Astrocyte (in vitro differentiated cells and primary cell): ENCODE results near the gene CCL21. TPM values are rescaled to one million over a fixed set of nuclear protein-coding genes. Genes with fewer than 3 reads are reported as not detected.

Experiments used
- DNase-seq: peaks from one replicate; pipeline ENCODE4 v3.0.0-alpha.2; 2010; ENCODE audit warnings: low read depth
- FAIRE-seq: peaks from 2 replicates; lab custom pipeline; 2011; peaks lifted over from hg19 to GRCh38; lab: Jason Lieb, UNC
- H2AFZ ChIP-seq: 2 replicates; pipeline ENCODE4 v1.6.0; 2012; ENCODE audit warnings: low read depth, low read length, inconsistent platforms
- H3K27ac ChIP-seq: 2 replicates; pipeline ENCODE4 v1.5.1; 2011; ENCODE audit warnings: low read depth, low read length, inconsistent platforms
- H3K27me3 ChIP-seq: 2 replicates; pipeline ENCODE4 v1.6.0; 2011; ENCODE audit warnings: low read length, inconsistent platforms; ENCODE audit not compliant: insufficient read depth
- H3K36me3 ChIP-seq: 2 replicates; pipeline ENCODE4 v1.5.1; 2011; ENCODE audit warnings: low read length, inconsistent platforms; ENCODE audit not compliant: insufficient read depth
- H3K4me1 ChIP-seq: 2 replicates; pipeline ENCODE4 v1.5.1; 2011; ENCODE audit warnings: low read length, inconsistent platforms; ENCODE audit not compliant: insufficient read depth
- H3K4me2 ChIP-seq: 2 replicates; pipeline ENCODE4 v1.6.0; 2012; ENCODE audit warnings: low read length, inconsistent platforms
- H3K4me3 ChIP-seq: 2 replicates; pipeline ENCODE4 v1.5.1; 2011; ENCODE audit warnings: low read depth, mild to moderate bottlenecking, low read length, inconsistent platforms; ENCODE audit not compliant: insufficient read depth
- H3K79me2 ChIP-seq: 2 replicates; pipeline ENCODE4 v1.6.0; 2012; ENCODE audit warnings: mild to moderate bottlenecking, low read length, inconsistent platforms; ENCODE audit not compliant: insufficient read depth
- H3K9ac ChIP-seq: 2 replicates; pipeline ENCODE4 v1.6.0; 2012; ENCODE audit warnings: mild to moderate bottlenecking, low read length, inconsistent platforms
- H3K9me3 ChIP-seq: 2 replicates; pipeline ENCODE4 v1.5.1; 2012; ENCODE audit warnings: low read depth, mild to moderate bottlenecking, low read length, inconsistent platforms; ENCODE audit not compliant: insufficient read depth
- H4K20me1 ChIP-seq: 2 replicates; pipeline ENCODE4 v1.6.0; 2012; ENCODE audit warnings: low read length, inconsistent platforms; ENCODE audit not compliant: insufficient read depth
- H3K27ac Mint-ChIP-seq: one replicate; pipeline ENCODE4 v1.8.0; 2021; ENCODE audit warnings: mild to moderate bottlenecking, mixed read lengths; ENCODE audit not compliant: unreplicated experiment
- H3K27me3 Mint-ChIP-seq: one replicate; pipeline ENCODE4 v1.8.0; 2021; ENCODE audit warnings: low read depth, mixed read lengths; ENCODE audit not compliant: unreplicated experiment
- H3K36me3 Mint-ChIP-seq: one replicate; pipeline ENCODE4 v1.8.0; 2021; ENCODE audit warnings: low read depth, mixed read lengths; ENCODE audit not compliant: unreplicated experiment
- H3K4me1 Mint-ChIP-seq: one replicate; pipeline ENCODE4 v1.8.0; 2021; ENCODE audit warnings: low read depth, mixed read lengths; ENCODE audit not compliant: unreplicated experiment
- H3K4me3 Mint-ChIP-seq: one replicate; pipeline ENCODE4 v1.8.0; 2021; ENCODE audit warnings: mild to moderate bottlenecking, moderate library complexity, mixed read lengths; ENCODE audit not compliant: unreplicated experiment
- H3K9me3 Mint-ChIP-seq: one replicate; pipeline ENCODE4 v1.8.0; 2021; ENCODE audit warnings: mild to moderate bottlenecking, mixed read lengths; ENCODE audit not compliant: unreplicated experiment
- EZH2 ChIP-seq: IDR thresholded peaks from 2 replicates; pipeline ENCODE4 v1.6.1; 2012; ENCODE audit warnings: mild to moderate bottlenecking, low read length, inconsistent platforms; ENCODE audit not compliant: insufficient read depth
- total RNA-seq: library from RNA; stranded (reverse); gene quantifications from 2 replicates; pipeline ENCODE4 v1.2.1, GENCODE V29; 2021
- TF ChIP-seq, protein P1 (sequence below): IDR thresholded peaks from 2 replicates; pipeline ENCODE4 v1.5.1; 2011; ENCODE audit warnings: low read depth, mild to moderate bottlenecking, inconsistent platforms, low read length, moderate library complexity; ENCODE audit not compliant: insufficient read depth

CCL21 gene
- total RNA-seq, 1 donor from 2014 or later, result not detected

DNA sequence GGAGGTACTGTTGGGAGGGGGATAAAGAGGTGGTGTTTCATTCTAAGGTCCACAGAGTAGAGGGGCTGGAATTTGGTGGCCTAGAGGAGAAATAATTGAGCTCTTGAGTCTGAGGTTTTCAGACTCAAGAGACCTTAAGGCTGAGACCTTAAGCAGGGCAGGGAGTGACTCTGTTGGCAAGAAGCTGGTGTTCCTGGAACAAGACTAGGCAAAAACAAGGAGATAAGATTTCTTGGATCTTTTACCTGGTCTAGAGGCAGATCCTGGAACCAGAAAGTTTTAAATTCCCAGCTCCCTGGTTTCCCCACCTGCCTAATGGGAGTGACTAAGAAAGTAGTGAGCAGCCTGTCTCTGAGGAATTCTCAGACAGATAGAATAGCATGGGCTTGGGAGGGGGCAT lies 4.1 kb upstream of the CCL21 start:
- H3K9ac ChIP-seq, result no peak overlapping the region
- H3K79me2 ChIP-seq, result no peaks in the 10 kb centered on the region
- H2AFZ ChIP-seq, result no peak overlapping the region
- no peaks in the 10 kb centered on the region for H4K20me1 ChIP-seq
- DNase-seq (no peak), FAIRE-seq (no peak)
- Mint-ChIP-seq H3K4me3 (no peak overlapping the region), H3K36me3 (no peaks in the 10 kb centered on the region), H3K9me3 (peaks cover 3% of the 10 kb centered on the region), H3K27ac (no peak overlapping the region), H3K4me1 (peaks cover 10% of the 10 kb centered on the region), H3K27me3 (peaks cover 8% of the 10 kb centered on the region)
- H3K27me3 ChIP-seq, result peaks cover 2% of the 10 kb centered on the region
- no peak for TF ChIP-seq EZH2
- TF ChIP-seq, protein P1, sequence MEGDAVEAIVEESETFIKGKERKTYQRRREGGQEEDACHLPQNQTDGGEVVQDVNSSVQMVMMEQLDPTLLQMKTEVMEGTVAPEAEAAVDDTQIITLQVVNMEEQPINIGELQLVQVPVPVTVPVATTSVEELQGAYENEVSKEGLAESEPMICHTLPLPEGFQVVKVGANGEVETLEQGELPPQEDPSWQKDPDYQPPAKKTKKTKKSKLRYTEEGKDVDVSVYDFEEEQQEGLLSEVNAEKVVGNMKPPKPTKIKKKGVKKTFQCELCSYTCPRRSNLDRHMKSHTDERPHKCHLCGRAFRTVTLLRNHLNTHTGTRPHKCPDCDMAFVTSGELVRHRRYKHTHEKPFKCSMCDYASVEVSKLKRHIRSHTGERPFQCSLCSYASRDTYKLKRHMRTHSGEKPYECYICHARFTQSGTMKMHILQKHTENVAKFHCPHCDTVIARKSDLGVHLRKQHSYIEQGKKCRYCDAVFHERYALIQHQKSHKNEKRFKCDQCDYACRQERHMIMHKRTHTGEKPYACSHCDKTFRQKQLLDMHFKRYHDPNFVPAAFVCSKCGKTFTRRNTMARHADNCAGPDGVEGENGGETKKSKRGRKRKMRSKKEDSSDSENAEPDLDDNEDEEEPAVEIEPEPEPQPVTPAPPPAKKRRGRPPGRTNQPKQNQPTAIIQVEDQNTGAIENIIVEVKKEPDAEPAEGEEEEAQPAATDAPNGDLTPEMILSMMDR, result no peak
- no peak overlapping the region for H3K4me3 ChIP-seq
- H3K9me3 ChIP-seq, result no peaks in the 10 kb centered on the region
- H3K4me1 ChIP-seq, result no peaks in the 10 kb centered on the region
- no peaks in the 10 kb centered on the region for H3K36me3 ChIP-seq
- no peak overlapping the region for H3K4me2 ChIP-seq
- H3K27ac ChIP-seq, result no peak overlapping the region

DNA sequence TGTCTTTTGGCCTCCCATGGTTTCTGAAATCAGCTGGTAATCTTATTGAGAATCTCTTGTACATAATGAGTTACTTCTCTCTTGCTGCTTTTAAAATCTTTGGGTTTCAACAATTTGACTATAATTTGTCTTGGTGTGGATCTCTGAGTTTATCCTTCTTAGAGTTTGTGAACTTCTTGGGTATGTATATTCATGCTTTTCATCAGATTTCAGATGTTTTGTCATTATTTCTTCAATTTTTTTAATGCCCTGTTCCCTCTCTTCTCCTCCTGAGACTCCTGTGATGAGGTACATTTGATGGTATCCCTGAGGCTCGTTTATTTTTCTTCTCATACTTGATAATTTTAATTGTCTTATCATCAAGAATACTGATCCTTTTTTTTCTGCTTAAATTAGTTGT lies 2.2 kb upstream of the CCL21 start:
- Mint-ChIP-seq H3K4me3 (no peak overlapping the region), H3K36me3 (no peaks in the 10 kb centered on the region), H3K27me3 (peaks cover 20% of the 10 kb centered on the region), H3K4me1 (peaks cover 2% of the 10 kb centered on the region), H3K9me3 (no peaks in the 10 kb centered on the region), H3K27ac (no peak overlapping the region)
- Histone ChIP-seq H3K27me3 (peaks cover 2% of the 10 kb centered on the region), H3K4me2 (no peak overlapping the region), H3K79me2 (no peaks in the 10 kb centered on the region), H3K36me3 (no peaks in the 10 kb centered on the region), H2AFZ (no peak overlapping the region), H3K9ac (no peak overlapping the region), H3K4me3 (no peak overlapping the region), H4K20me1 (no peaks in the 10 kb centered on the region), H3K4me1 (no peaks in the 10 kb centered on the region), H3K27ac (no peak overlapping the region), H3K9me3 (no peaks in the 10 kb centered on the region)
- DNase-seq (no peak), FAIRE-seq (no peak)
- TF ChIP-seq EZH2, result no peak
- TF ChIP-seq, protein P1, result no peak

DNA sequence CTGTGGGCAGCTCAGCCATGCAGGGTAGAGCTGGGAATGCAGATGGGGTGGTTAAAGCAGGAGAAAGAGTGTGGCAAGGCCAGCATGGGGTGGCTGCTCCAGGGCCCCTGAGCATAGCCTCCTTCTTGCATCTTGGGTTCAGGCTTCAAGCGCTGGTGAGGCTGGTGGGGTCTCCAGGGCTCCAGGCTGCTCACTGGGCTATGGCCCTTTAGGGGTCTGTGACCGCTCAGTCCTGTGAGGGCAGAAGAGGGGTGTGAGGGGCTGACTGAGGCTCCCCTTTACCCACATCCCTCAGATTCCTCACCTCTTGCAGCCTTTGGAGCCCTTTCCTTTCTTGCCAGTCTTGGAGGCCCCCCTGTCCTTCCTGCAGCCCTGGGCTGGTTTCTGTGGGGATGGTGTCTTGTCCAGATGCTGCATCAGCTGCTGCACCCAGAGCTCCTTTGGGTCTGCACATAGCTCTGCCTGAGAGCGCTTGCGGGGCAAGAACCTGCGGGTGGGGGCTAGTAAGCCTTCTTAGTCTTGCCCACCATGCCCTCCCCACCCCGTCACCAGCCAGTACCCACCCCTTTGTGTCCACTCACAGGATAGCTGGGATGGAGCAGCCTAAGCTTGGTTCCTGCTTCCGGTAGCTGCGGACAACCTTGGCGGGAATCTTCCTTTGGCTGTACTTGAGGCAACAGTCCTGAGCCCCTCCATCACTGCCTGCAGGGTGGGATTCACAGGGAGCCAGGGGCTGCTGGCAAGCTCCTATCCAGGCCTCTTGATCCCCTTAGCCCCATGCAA lies 549 bp downstream of the CCL21 start:
- no peak for TF ChIP-seq EZH2
- TF ChIP-seq, protein P1, result no peak

More for the DNA sequence above, 549 bp downstream of the CCL21 start:
- Histone ChIP-seq H3K4me1 (no peaks in the 10 kb centered on the region), H3K9ac (no peak overlapping the region), H2AFZ (no peak overlapping the region), H3K27me3 (peaks cover 2% of the 10 kb centered on the region), H4K20me1 (no peaks in the 10 kb centered on the region), H3K4me3 (no peak overlapping the region), H3K27ac (no peak overlapping the region), H3K36me3 (no peaks in the 10 kb centered on the region), H3K79me2 (no peaks in the 10 kb centered on the region), H3K4me2 (no peak overlapping the region), H3K9me3 (no peaks in the 10 kb centered on the region)
- no peak overlapping the region for H3K4me3 Mint-ChIP-seq
- no peak for FAIRE-seq
- no peaks in the 10 kb centered on the region for H3K36me3 Mint-ChIP-seq
- no peak overlapping the region for H3K27ac Mint-ChIP-seq
- H3K4me1 Mint-ChIP-seq, result peaks cover 2% of the 10 kb centered on the region
- no peaks in the 10 kb centered on the region for H3K9me3 Mint-ChIP-seq
- no peak for DNase-seq
- H3K27me3 Mint-ChIP-seq, result peaks cover 21% of the 10 kb centered on the region
